Eye (tissue), 1 donor: ENCODE results near the gene MBP.
"Not testable (repeated sequence)": the region's sequence is repeated elsewhere in the genome, so short reads cannot be mapped to it uniquely, and the experiment has no call there.

ENCODE experiments used
- DNase-seq: peaks from one replicate; pipeline ENCODE4 v3.0.0-alpha.2; 2015

The MBP gene

DNA sequence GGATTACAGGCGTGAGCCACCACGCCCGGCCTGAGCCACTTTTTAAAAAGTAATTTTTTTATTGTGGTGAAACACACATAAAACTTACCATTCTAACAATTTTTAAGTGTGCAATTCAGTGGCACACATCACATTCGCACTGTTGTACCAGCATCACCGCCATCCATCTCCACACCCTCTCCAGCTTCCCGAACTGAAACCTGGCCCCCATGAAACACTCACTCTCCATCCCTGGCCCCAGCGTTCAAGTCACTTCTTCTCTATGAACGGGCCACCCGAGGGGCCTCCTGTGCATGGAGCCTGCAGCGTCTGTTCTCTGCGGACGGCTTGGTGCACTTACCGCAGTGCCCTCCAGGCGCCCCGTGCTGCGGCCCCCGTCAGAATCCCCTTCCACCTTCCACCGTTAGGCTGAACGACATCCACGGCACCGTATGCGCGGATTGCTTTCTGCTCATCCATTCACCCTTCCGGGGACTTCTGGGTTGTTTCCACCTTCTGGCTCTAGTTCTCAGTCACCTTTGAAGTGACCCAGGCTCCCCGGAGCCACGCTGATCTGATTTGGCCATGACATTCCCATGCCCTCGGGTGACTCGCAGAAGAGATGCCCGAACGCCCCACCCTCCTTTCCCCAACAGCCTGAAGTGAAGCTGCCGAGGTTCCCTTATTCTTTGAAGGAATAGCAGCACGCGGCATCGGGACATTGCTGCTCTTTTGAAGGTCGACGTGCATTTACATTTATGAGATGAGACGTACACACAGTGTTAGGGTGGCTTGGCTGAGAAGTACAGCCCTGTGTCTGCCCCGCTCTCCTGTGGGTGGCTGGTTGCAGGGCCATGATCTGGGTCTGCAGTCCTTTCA is 134.4 kb downstream of the MBP start:
- no peak for DNase-seq

DNA sequence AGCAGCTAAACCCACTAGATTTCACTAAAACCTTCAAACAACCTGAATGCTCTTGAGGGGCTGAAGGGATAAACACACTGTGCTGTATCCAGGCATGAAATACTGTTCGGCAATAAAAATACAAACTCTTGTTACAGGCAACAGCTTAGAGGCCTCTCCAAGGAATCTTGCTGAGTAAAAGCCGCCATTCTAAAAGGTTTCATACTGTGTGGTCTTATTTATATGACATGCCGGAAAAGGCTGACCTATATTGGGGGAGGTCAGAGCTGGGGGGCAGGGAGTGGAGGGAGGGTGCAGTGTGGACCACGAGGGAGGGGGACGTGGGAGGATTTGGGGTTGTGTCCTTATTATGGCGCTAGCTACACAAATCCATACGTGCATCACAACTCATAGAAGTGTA is 136.2 kb downstream of the MBP start:
- peak; percentile 45 for DNase-seq

DNA sequence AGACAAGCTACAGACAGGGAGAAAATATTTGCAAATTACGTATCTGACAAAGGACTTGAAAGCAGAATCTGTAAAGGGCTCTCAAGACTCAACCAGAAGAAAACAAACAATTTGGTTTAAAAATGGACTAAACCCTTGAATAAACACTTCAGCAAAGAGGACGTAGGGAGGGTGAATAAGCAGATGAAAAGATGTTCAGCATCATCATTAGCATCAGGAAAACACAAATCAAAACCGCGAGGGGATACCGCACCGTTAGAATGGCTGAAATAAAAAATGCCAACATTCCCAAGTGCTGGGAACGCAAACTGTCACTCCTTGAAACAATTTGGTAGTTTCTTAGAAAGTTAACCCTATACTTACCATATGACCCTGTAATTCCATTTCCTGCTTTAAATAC is 136.7 kb downstream of the MBP start:
- no peak for DNase-seq

DNA sequence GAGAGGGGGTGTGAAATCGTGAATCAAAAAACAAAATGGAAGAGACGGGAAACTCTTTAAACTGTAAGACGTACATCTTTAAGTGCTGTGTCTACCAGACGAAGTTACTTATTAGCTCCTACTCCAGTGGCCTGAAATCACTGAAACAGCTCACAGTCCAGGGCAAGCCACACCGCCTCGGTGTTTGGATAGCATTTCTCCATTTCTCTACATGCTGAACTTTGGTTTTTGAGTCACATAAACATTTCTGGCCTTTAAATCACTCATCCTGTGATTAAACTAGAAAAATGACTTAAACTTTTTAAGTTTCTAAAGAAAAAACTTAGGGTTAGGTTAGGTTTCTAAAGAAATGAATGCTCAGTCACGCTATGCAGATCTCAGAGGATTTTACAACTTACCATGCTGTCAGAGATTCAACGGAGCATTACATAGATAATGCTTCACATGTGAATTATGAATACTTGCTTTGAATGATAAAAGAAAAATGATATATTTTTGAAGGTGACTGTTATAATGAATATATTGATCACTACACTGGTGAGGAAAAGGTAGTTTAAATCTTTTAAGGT is 138.4 kb downstream of the MBP start:
- DNase-seq, result no peak

DNA sequence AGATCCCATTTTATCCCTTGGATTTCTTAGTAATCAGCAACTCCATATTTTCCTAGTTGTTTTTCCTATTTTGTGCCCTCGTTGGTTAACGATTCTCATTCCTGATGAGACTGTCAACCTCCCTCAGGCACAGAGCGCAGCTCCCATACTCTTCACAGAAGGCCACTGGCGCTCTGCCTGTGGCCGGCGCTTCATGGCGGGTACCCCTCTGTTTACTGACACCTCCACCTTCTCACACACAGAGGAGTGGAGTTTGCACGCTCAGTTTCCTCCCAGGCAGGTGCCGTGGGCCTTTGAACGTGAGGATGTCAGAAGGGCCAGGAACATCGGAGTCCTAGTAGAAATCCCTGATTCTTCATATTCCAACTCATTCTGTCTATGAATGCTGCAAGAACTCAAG is 139.0 kb downstream of the MBP start:
- no peak for DNase-seq

DNA sequence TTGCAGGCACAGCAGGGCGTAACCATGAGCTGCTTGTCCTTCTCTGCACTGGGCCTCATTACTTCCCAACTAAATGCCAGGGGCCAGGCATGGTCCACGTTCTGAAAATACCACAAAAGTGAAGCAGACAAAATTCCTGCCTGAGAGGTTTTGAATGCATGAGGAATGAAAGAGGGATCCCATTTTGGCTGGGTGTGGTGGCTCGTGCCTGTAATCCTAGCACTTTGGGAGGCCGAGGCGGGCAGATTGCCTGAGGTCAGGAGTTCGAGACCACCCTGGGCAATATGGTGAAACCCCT is 139.5 kb downstream of the MBP start:
- no peak for DNase-seq

DNA sequence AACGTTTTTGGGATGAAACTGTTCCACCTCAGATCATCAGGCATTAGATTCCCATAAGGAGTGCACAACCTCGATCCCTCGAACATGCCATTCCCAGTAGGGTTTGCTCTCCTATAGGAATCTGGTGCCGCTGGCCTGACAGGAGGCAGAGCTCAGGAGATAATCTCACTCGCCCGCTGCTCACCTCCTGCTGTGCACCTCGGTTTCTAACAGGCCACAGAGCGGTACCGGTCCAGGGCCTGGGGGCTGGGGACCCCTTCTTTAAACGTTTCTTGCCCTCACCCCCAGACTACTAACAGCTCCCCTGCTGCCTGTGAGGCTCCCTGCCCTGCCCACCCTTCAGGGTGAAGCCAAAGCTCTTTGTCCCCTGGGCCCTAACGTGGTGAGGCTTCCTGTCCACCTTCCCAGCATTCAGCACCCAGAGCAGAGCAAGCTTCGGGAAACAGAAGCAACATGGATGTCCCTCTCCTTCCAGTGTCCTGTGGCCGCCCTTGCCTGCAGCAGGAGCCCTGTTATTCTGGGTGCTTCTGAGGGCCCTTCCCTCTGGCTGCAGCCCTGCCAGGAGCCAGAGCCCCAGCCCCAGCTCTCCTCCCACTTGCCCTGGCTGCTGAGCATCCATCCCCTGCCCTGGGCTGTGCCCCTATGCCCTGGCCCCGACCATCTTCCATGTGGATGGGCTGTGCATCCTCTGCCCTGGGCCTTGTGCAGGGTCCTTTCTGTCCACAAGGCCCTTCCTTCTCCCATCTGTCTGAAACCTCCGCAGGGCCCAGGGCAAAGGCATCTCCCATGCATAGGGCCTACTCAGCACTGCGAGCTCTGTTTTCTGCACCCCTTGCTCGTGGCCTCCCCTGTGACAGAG is 140.1 kb downstream of the MBP start:
- no peak for DNase-seq

DNA sequence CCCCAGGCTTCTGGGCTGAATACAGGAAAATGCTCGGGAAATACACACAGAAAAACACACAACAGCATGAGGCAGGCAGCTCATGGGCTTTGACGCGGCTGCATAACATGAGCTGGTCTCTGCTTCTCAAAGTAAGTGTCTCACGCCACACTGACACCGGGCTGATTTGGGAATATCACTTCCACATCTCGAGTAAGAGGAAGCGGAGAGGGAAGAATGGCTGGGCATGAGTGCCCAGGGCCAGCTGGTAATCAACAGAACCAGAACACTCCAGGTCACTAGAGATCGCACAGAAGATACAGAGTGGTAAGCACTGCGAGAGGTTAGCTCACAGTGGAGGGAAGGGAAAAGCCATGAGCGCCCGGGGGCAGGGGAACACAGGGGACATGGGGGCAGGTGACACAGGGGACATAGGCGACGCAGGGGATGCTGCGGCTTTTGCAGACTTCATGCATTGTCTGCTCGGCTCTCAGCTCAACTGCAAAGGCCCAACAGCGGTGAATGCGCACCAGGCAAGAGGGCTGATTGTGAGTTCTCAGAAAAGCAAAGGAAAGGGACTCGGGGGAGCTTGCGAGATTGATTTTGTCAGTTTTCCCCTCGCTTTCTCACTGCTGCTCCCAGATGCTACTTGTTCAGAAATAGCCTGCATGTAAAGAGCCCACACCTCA is 141.4 kb downstream of the MBP start:
- DNase-seq, result peak; percentile 37

DNA sequence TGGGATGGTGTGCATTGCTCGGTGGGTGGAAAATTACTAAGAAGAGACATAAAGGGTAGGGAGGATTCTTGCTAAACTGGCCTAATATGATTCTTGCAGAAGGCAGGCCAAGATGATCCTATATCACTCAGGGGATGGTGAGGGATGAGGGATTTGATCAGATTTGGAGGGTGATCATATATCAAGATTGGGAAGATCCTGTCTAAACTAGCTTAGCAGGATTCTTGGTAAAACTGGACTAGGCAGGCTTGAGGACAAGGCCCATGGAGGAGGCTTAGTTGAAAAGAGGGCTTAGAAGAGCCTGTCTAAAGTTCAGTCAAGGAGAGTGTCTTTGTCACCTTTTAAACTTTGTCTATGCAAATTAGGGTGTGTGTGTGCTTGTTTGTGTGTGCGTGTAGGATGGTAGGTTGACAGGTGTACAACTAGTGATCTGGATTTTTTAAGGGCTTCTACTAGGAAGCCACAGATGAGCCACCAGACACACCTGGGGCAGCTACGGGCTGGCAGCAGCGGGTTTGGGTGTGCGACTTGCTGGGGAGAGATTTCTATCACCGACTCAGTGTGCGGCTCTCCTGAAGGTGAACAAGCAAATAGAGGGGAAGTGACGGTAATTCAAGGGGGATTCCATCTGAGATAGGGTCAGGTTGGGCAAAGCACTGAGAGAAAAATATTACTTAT is 142.1 kb downstream of the MBP start:
- not testable (repeated sequence) for DNase-seq

DNA sequence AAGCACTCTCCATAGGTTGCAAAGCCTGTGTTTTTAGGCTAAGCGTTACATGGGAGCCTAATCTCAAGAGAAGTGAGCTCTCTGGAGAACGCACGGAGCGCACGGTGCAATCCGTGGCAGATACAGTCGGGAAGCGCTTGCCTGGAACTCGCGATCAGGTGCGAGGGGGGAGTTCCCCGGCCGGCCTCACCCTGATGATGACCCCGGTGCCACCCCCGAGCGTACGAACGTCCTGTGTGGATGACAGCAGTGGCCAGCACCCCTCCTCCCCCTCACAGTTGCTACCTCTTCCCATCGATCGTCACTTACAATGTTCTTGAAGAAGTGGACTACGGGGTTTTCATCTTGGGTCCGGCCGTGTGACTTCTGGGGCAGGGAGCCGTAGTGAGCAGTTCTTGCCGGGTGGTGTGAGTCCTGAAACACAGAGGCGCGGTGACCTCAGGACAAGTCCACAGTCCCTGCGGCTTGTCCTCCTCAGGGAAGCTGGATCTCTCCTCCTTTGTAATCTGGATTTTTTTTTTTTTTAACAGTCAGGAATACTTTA is 142.9 kb downstream of the MBP start:
- no peak for DNase-seq

DNA sequence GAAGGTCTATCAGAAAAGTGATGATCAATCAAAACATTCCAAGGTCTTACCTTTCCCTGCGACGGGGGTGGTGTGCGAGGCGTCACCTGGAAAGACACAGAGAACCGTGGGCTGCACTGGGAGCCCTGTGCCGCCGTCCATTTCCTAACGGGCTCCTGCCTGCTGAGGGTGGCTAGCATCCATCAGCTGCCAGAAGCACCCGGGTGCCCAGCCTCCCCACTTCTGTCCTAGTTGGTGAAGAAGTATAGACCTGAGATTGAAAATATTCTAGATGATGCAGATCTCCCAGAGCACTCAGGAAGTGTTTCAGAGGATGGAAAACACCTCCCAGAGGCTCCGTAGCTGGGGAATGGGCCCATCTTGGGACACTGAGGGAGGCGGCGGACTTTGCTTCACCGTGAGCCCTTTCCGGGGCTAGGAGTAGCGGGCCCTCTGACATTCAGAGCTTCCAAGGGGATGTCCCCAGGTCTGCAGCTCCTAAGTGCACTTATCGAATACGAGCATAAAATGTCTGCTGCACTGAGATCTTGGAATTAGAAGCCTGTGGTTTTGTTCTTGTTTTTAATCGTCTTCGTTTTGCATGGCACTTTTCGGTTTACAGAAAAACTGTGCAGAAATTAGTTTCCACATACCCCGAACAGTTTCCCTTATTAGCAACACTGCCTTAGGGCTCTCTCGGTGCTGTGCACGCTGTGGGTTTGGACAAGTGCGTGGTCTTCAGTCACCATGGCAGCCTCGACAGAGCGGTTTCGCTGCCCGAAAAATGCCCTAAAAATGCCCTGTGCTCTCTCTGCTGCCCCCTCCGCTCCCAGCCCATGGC is 143.5 kb downstream of the MBP start:
- DNase-seq, result no peak

DNA sequence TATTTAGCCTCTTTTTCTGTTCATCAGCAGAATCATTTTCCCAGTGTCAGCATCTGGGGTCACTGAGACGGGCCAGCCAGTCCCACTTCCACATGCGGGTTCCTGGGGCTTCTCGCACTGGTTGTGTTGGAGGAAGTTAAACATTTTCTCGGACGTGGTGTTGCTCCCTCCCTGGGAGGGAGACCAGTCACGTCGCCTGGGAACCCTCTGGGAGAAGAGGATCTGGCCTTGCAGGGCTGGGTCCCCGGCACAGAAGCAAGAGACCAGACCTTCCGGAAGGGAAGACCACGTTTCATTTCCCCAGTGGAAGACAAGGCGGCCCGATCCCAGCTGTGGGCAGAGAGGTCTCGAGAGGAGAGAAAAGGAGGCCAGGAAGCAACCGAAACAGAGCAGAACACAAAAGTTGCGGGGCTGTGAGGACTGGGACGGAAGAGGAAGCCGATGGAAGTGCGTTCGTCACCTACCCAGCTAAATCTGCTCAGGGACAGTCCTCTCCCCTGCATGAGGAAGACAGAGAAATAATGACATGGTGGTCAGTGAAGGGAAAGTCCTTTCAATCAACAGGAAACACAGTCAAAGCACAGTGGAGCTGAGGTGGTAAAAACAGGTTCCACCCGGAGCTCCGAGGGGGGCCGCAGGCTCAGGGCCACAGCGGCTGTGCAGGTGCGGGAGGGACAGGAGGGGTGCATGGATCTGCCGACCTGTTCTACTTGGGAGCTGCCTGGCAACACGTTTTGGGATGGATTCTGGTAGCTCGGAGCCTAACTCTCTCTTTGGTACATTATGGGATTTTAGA is 144.4 kb downstream of the MBP start:
- no peak for DNase-seq

DNA sequence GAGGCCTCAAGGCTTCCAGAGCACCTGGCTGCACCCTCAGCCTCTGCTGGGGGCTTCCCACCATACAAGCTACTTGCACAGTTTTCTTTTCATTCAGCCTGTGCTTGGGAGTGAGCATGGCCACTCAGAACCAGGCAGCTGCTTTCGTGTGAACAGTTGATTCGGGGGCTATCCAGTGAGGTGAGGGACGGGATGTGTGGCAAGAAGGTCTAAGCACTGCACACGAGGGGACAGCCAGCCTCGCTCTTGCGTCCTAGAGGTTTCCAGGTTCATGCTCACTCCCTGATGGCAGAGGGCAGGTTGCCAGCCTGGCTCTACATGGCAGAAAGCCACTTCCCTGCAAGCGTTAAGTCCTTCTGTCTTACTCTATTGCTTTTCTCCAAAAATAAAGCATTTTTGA is 146.2 kb downstream of the MBP start:
- no peak for DNase-seq

DNA sequence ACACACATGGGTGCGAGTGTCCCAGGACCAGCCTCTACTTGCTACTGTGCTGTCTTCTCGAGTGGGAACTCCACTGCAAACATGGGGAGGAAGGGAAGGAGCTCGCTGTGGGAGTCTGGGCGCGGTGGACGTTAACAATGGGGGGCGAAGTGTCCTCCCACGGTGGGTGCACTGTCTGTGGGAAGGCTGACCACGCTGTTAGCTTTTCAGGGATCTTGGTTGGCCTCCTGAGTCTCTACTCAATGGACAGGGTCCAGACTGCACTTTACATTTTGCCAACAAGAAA is 146.7 kb downstream of the MBP start:
- DNase-seq, result no peak

DNA sequence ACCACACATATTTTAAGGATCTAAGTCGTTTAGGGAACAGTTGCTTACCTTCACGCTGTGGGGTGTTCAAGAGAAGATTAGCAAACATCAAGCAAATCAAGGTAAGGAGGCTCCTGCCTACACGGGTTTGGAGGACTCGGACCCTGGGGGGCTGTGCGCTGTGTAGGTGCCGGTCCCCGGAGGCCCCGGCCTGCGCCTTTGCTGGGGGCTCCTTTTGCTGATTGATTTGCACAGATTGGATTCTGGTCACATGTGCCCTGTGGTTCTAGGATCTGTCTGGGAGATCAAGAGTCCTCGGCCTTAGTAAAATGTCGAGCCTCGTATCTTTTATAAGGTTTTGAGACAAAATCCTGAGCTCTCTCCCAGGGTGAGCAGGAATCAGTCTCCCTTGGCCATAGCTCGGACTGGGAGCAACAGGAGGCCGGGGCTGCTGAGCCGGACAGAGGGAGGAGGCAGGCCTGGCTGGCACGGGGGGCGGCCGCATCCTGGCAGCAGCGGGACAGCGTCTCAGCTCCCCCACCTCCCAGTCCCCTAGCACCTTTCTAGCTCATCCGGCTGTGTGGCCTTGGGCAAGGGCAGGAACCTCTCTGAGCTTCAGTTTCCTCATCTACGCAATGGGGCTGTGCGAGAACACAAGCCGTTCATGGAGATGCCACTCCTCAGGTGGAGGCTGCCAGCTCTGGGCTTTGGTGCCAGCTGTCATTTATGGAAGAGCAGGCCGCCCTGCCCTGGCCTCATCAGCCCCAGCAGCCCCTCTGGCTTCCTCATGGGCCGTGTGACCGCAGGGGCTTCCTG is 147.2 kb downstream of the MBP start:
- no peak for DNase-seq

DNA sequence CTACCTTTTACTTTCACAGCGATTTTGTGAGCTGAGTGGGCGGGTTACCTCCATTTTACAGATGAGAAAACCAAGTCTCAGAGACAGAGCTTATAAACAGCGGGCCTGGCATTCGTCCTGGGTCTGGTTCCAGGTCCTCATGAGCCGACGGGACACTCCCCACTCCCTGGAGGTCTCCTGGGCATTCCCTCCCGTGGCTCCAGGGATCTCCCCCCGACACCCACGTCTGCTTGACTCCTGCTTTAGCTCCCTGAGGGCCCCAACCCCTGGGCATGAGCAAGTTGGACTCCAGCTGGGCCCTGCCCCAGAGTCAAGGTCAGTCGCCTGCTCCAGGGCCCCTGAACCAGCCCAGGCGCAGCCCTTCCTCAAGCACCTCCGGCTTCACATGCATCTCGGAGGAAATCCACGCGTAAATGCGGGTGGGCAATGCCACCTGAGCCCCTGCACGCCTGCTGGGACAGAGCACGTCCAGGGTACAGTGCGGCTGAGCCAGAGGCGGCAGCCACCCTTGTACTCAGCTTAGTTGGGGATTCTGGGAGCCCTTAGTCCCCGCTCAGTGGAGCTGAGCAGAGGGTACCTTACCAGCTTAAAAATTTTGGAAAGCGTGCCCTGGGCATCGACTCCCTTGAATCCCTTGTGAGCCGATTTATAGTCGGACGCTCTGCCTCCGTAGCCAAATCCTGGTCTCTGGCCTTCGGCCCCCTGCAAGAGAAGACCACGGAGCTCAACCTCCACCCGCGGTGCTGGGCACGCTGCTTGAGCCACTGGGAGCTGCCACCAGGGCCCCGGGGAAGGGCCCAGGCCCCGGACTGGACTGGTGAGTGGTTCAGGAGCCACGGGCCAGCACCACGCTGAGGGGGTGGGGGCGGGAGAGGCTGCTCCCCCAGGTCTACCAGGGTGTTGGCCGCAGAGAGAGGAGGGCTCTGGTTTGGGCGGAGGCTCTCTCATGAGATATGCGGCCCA is 148.1 kb downstream of the MBP start:
- no peak for DNase-seq

DNA sequence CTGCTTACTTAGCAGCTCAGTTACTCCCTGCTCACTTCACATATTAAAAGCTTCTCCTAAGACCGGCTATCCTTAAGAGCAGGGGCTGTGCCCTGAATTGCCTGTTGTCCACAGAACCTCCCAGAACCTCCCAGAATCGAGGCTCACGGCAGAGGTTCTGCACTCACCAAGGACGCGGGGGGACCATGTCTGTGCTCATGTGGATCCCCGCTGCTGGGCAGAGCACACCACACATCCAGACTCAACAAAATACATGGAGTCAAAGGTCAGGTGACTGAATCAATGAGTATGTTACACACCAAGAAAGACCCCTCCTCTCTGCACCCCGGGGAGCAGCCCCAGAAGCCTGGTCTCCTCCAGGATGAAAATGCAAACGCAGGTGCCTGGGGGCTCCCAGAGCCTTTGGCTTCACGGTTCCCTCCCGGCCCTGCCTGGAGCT is 149.0 kb downstream of the MBP start:
- DNase-seq, result no peak

DNA sequence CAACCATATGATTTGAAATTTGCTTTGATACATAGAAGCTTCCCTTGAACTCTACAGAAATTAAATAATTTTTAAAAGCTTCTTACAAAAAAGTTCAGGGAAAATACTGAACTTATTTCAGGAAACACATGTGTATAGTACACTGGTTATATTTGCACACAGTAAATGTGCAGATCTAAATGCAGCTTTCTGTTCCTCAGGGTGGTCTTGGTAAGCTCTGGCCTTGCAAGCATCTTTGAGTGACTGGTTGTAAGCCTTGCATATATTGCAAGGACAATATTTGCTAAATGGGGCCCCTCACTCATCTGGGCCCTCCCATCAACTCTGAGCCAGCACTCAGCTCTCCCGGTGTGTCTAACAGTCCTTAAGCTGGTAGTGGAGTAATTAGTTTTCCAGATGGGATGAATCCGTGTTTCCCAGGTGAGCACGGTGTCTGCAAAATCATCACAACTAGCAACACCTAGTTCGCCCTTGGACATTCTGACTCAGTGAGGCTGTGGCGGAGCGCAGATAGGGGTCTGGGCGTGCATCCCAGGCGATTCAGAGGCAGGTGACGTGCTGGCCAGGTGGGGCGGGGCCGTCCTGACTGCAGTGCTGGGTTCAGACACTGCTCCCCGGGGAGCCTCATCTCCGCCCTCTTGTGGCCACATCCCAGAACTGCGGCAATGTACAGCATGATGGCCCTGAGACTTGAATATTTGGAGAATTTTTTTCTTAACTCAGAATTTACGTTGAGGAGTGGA is 149.6 kb downstream of the MBP start:
- peak; percentile 91 for DNase-seq
